ENCODE data around the gene CSN1S1. TPM values are rescaled to one million over a fixed set of nuclear protein-coding genes. Genes with fewer than 3 reads are reported as not detected.

The CSN1S1 gene
- not detected in 2 replicates for total RNA-seq

- H3K4me3 ChIP-seq (ENCODE audit: low read depth, low read length), result no peak within 1 kb of the TSS
- no peak for DNase-seq (ENCODE audit: low read depth)
- no peak for TF ChIP-seq CTCF (IDR thresholded peaks at IDR 0.05; ENCODE audit: insufficient read depth, low read depth, low read length)
Measured at GRCh38 chr4:69930768-69931167, at the start of gene CSN1S1. Gene CSN1S1 (plus strand): TSS chr4:69931068. CDS start chr4:69932556, 1,488 bp downstream.

GRCh38 chr4:69881173-69881773, 49.6 kb upstream of the CSN1S1 start:
- peak; percentile 12 for DNase-seq (ENCODE audit: low read depth)

GRCh38 chr4:69882150-69882549, 48.7 kb upstream of the CSN1S1 start:
- no peak overlapping the region for H3K4me3 ChIP-seq (ENCODE audit: low read depth, low read length)
- no peak for DNase-seq (ENCODE audit: low read depth)
- TF ChIP-seq CTCF (IDR thresholded peaks at IDR 0.05; ENCODE audit: insufficient read depth, low read depth, low read length), result no peak

More at GRCh38 chr4:69881173-69881773, 49.6 kb upstream of the CSN1S1 start:
- H3K4me3 ChIP-seq (ENCODE audit: low read depth, low read length), result no peak overlapping the region
- TF ChIP-seq CTCF (IDR thresholded peaks at IDR 0.05; ENCODE audit: insufficient read depth, low read depth, low read length), result peak; percentile 57

- TF ChIP-seq CTCF (IDR thresholded peaks at IDR 0.05; ENCODE audit: insufficient read depth, low read depth, low read length), result no peak
Measured at GRCh38 chr4:69888336-69888735, 42.5 kb upstream of the CSN1S1 start.

GRCh38 chr4:69894186-69894585, 36.7 kb upstream of the CSN1S1 start:
- TF ChIP-seq CTCF (IDR thresholded peaks at IDR 0.05; ENCODE audit: insufficient read depth, low read depth, low read length), result no peak

More at GRCh38 chr4:69888336-69888735, 42.5 kb upstream of the CSN1S1 start:
- no peak overlapping the region for H3K4me3 ChIP-seq (ENCODE audit: low read depth, low read length)
- no peak for DNase-seq (ENCODE audit: low read depth)

GRCh38 chr4:69894721-69895120, 36.1 kb upstream of the CSN1S1 start:
- DNase-seq (ENCODE audit: low read depth), result no peak
- TF ChIP-seq CTCF (IDR thresholded peaks at IDR 0.05; ENCODE audit: insufficient read depth, low read depth, low read length), result no peak
- H3K4me3 ChIP-seq (ENCODE audit: low read depth, low read length), result no peak overlapping the region

More at GRCh38 chr4:69894186-69894585, 36.7 kb upstream of the CSN1S1 start:
- no peak for DNase-seq (ENCODE audit: low read depth)
- no peak overlapping the region for H3K4me3 ChIP-seq (ENCODE audit: low read depth, low read length)
